ENCODE data around the gene PRRX1.

The PRRX1 gene

DNA sequence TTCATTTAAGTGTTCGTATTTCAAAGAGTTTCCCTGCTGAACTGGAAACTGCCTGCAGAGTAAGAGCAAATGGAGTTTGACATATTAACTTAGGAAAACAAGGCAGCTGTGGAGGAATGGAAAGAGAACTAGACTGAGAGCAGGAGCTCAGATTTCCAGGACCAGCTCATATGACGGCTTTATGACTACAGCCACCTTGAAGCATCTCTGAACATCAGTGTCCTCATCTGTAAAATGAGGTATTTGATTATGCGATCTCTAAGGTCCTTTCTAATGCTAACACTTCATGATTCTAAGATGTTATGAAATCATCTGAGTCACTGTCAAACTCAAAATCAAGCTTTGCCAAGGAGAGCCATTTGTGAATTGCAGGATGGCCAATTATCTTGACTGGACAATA is 112.3 kb downstream of the PRRX1 start:
- no peak for DNase-seq

DNA sequence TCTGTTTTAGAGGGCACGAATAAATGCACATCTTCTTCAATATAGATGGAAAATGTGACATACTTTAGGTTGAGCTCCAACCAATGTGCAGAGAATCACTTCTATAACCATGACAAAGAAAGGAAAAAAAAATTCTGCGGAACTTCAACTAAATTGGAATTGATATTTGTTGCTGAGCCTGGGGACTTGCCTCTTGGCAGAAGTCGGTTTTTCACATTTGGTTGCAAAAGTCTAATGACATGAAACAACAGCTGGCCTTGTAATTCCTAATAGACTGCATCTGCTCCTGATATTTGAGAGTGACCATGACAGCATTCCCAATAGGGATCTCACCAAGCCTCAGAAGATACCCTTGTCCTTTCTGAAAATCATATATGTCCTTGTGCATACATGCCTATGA is 112.8 kb downstream of the PRRX1 start:
- no peak for DNase-seq
